GM12872 (cell line): ENCODE measurements around the gene IFT81.

Experiments used
- CTCF ChIP-seq: IDR thresholded peaks from 3 replicates; pipeline ENCODE4 v1.5.1; 2011; ENCODE audit warnings: low read depth, mild to moderate bottlenecking, low read length, moderate library complexity; ENCODE audit not compliant: insufficient read depth

Gene IFT81

DNA sequence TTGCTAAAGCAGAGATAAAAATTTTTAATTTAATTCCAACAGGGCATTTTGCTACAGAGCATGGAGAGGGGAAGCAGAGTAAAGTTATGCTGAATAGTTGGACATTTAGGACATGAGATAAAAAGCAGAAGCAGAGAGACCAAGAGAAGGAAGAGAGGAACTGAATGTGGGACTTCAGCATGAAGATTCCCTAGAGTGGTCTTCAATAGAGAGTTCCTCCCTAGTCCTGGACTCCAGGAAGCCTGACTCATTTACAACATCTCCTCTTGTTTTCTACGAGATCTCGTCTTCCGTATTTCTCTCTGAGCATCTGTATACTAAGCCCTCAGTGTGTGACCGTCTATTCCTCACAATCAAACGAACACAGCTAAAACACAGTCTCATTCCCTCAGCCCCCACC, 35.2 kb upstream of the IFT81 start:
- TF ChIP-seq CTCF = no peak

DNA sequence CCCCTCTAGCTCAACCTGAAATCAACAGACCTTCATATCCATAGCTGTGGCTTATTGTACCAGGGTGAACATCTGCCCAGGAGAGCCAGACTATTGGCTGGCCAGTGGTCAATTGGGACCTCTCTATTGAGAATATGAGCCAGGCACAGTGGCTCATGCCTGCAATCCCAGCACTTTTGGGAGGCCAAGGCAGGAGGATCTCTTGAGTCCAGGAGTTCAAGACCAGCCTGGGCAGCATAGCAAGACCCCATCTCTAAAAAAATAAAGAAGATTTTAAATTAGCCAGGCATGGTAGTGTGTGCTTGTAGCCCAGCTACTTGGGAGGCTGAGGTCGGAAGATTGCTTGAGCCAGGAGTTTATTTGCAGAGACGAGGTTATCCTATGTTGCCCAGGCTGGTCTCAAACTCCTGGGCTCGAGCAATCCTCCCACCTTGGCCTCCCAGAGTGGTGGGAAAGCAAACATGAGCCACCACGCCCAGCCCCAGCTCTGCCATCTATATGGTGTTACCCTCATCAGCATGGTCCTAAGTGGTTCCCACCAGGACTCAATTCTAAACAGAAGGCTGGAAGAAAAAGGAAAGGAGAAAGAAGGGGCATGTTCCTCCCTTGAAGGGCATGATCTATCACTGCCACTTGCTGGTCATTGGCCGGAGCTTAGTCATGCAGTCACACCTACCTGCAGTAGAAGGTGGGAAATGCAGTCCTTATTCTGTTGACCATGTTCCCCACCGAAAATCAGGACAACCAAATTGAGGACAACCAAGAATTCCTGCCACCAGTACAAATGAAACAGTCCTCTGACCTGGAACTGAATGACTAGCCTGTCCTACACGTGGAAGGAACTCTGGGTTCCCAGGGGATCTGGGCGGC, 33.7 kb upstream of the IFT81 start:
- TF ChIP-seq CTCF = no peak

DNA sequence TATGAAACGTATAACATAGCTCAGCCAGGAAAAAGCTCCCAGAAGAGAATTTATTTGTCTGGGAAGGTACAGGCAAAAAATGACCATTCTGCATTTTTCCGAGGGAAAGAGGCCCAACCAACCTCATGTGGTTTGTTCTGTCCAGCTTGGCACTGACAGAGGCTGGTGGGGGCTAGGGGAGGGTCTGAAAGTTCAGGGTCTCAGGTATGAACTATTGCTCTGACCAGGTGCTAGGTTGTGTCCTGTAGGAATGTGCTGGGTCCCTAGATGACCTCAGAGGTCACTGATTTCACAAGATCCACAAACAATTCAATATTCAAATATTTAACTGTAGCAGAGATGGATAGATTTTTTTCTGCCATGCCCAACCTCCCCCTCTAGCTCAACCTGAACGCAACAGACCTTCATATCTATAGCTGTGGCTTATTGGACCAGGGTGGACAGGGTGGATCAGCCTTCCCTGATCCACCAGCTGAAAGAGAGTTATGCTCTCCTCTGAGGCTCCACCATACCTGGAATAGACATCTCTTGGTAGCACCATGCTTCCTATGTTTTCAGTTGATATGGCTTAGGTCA, 32.9 kb upstream of the IFT81 start:
- no peak for TF ChIP-seq CTCF

DNA sequence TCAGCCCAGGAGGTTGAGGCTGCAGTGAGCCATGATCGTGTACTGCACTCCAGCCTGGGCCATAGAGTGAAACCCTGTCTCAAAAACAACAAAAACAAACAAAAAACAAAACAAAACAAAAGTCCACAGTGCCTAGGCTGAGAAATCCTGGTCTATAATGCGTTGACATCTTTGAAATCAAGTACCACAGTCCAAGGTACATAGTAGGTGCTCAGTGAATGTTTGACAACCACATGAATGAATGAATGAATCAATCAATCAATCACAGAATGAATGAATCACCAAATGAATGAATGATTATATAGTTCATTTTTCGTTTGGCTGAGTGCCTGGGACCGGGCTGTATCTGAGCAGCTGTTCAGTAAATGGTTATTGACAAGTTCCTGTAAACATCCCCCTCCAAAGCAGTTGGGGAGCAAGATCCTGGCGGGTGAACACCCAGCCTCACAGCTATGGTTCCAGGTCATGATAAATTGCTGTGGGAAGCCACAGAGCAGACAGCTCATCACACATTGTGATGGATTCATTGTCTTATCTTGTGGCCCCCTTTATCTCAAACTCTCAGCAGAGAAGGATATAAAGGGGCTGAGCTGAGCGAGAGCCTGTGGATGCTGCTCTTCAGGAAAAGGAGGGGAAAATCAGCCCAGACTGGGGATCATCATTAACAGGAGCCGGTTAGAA, 30.4 kb upstream of the IFT81 start:
- no peak for TF ChIP-seq CTCF

GRCh38 chr12:110100315-110100970, 23.7 kb upstream of the IFT81 start:
- peak; percentile 89 for TF ChIP-seq CTCF

DNA sequence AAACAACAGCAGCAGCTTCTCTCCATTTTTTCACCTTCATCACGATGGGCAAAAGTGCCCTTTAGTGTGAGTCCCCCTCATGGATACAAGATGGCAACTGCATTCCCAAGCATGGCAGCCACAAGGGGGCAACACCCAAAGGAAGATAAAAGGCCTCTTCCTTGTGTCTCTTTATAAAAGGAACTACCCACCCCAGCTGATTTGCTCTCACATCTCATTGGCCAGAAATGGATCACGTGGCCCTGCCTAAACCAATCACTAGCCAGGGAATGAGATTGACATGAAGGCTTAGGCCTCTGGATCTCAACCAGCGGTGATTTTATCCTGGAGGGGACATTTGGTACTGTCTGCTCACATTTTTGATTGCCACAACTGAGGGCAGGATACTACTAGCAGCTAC, 21.9 kb upstream of the IFT81 start:
- TF ChIP-seq CTCF = peak; percentile 54
